GM21825 (cell line): ENCODE measurements around the gene MCC.

ENCODE experiments used
- ATAC-seq: cut with Tn5 transposase; IDR thresholded peaks from one replicate; pipeline ENCODE4 v1.9.1; 2021; ENCODE audit warnings: mild to moderate bottlenecking, moderate library complexity; ENCODE audit not compliant: unreplicated experiment

The MCC gene

GRCh38 chr5:113373426-113373825 lies 114.8 kb downstream of the MCC start:
- no peak for ATAC-seq

DNA sequence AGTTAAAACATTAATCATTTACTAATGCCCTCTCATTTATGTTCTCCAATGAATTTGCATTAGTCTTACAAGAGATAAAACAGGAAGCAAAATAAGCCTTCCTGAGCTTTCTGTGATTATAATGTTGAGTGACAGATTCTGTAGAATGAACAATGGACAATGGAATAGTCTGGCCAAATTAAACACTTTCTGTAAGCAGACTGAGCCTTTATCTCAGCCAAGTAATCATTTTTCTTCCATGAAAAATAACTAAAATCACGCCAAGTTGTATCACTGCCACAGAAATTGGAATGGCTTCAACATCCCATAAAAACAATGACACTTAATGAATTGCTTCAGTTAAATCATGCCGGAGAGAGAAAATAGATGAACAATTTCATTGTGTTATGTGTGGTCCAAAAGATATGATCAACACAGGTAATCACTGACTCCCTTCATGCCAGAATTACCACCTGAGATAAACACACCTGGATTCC lies 116.5 kb downstream of the MCC start:
- ATAC-seq, result no peak

- no peak for ATAC-seq
These were observed 120.7 kb downstream of the MCC start for GRCh38 chr5:113367586-113367985.

GRCh38 chr5:113364466-113364865 lies 123.8 kb downstream of the MCC start:
- ATAC-seq, result no peak

DNA sequence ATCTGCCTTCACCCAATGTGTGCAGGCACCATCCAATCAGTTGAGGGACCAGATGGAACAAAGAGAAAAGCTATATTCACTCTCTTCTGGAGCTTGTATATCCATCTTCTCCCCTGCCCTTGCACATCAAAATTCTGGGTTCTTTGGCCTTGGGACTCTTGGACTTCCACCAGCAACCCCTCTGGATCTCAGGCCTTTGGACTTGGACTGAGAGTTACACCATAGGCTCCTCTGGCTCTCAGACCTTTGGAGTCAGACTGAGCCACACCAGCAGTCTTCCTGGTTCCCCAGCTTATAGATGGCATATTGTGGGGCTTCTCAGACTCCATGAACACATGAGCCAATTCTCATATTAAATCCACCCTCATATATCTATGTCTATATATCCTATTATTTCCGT lies 126.6 kb downstream of the MCC start:
- no peak for ATAC-seq

DNA sequence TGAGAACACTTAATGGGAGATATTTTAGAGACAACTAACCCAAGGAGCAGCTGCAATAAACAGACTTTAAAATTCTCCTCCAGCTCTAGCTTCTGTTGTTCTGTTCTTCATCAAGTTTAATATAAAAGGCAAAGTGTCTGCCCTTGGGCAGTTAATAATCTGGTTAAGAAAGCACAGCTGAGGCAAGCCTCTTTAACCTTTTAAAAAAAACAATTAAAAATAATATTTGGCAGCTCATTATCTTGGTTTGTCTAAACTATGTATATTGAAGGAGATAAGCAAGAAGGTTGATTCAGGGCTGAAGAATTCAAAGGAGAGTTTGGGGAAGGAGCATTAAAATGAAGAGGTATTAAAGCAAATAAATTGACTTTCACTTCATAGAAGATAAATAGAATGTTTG lies 128.8 kb downstream of the MCC start:
- ATAC-seq, result no peak

GRCh38 chr5:113358696-113359095 lies 129.6 kb downstream of the MCC start:
- no peak for ATAC-seq

GRCh38 chr5:113357696-113358476 lies 130.4 kb downstream of the MCC start:
- no peak for ATAC-seq

- no peak for ATAC-seq
These were observed 131.8 kb downstream of the MCC start for GRCh38 chr5:113356487-113356886.

GRCh38 chr5:113354055-113354454 lies 134.2 kb downstream of the MCC start:
- no peak for ATAC-seq

DNA sequence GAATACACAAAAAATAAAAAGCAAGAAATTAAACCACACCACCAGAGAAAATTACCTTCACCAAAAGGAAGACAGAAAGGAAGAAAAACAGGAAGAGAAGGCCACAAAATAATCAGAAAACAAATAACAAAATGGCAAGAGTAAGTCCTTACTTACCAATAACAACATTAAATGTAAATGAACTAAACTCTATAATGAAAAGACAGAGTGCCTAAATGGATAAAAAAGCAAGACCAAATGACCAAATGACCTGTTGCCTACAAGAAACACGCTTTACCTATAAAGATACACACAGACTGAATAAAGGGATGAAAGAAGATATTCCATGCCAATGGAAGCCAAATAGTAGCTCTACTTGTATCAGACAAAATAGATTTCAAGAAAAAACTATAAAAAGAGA lies 140.7 kb downstream of the MCC start:
- ATAC-seq, result no peak

GRCh38 chr5:113344973-113345940 lies 143.0 kb downstream of the MCC start:
- no peak for ATAC-seq

GRCh38 chr5:113343343-113343742 lies 144.9 kb downstream of the MCC start:
- ATAC-seq, result no peak

GRCh38 chr5:113340537-113340936 lies 147.7 kb downstream of the MCC start:
- no peak for ATAC-seq

- ATAC-seq, result no peak
These were observed 149.6 kb downstream of the MCC start for GRCh38 chr5:113338628-113339027.

- no peak for ATAC-seq
These were observed 150.5 kb downstream of the MCC start for GRCh38 chr5:113337515-113338415.

DNA sequence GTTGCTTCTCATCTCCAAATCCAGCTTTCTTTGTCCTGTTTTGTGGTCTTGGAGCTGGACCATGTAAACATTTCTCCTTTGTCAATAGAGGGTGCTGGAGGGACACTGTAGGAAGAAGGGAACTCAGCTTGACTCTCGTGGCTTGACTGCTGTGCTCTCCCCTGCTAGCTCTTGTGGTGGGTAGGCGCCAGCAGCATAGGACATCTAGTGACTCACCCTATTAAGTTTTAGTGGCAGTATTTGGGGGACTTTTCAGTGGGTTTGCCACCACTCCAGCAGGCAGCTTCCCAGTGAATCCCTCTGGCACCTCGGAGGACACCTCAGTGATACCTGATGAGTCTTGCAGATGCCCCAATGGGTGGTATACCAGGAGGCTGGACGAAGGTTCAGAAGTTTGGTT lies 151.3 kb downstream of the MCC start:
- ATAC-seq, result no peak

- no peak for ATAC-seq
These were observed 154.8 kb downstream of the MCC start for GRCh38 chr5:113333411-113333810.

DNA sequence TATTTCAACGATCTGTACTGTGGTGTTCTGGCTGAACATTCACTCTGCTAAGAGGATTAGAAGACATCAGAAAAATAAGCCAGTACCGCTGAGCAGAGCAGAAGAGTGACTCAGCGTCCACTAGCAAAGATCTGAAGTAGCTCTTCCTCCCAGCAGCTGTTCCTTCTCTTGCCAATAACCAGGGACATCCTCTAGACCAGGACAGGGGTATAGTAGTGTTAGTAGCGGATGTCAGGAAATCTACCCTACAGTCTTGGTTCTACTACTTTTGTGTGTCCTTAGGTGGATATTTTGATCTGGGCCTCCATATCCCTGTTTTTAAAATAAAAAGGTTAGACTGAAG lies 157.1 kb downstream of the MCC start:
- ATAC-seq, result no peak

DNA sequence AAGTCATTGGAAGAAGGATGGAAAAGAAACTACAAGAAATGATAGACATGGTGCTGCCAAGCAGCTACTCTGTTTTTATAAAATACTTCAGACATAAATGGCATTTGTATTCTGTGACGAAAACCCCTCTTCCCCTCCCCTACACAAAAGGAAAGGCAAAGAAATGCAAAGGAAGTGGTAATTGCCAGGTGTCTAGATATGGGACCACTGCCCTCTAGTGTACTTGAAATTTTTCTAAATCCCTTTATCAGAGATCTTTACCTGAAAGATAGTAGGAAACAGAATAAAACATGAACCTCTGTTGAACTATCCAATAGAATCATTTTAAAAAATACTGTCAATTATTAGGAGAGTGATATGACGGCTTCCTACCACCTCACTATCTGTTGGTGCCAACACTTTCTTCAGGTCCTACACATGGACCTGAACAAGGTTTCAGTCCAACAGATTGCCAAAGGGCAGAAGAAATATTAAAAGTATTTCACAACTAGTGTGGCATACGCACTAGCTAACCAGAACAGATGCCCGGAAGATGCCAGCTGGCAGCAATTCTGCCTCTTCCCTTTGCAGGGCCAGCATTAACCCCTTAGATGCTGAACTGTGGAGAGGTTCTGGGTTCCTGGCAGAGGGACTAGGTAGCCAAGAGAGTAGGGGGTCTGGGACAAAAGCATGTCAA lies 157.6 kb downstream of the MCC start:
- ATAC-seq, result no peak
